ENCODE measurements around the gene RAB26.
A peak's percentile ranks its signal among the peaks of the same experiment; 100 is the strongest.

Gene RAB26

DNA sequence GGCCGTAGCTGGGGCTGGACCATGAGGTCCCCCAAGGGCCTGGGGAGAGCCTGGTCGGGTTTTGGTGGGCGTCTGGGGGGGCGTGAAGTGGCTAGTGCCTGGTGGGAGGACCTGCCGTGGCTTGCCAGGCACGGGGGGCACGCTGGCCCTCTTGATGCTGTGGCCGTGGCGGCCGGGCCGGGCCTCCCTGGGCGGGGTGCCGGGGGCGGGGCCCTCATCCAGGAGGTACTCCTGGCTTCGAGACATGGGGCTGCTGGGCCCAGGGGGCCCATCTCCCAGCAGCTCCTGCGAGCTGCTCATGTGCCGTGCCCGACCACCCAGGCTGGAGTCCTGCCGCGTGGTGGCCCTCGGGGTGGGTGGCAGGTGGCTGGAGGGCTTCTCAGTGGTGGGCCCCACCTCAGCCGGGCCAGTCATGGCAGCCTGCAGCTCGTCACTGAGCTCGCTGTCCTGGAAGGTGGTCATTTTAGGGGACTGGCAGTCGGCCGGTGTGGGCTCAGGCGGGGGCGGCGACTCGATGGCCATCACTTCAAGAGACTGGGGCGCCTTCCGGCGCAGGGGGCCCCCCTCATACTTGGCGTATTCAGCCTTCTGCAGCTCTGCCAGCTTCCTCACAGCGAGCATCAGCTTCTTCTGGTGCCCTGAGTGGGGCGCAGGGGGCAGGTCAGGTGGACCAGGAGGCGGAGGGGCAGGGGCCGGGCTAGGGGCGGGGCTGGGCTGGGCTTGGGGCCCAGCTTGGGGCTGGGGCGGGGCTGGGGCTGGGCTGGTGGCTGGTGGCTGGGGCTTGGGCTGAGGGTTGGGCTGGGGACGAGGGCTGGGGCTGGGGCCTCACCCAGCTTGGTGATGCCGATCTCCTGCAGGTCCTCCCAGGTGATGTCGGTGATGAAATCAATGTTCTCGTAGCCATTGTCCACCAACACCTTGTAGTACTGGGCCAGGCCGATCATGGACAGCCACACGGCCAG is 32.8 kb downstream of the RAB26 start:
- DNase-seq = no peak

DNA sequence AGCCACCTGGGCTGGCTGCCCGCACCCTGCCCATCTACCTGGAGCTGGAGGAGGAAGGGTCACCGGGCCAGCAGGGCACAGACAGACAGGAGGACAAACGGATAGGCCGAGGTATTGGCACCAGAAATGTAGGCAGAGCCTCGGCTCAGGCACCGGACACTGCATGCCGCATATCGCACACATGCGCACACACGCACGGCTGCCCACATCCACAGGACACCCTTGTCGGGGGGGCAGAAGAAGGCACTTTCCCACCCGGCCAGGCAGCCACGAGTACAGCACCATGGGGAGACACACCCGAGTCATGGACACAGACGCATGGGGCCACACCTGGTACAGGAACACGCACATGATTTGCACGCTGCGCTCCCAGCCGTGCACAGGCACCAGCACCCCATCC is 33.5 kb downstream of the RAB26 start:
- no peak for DNase-seq

DNA sequence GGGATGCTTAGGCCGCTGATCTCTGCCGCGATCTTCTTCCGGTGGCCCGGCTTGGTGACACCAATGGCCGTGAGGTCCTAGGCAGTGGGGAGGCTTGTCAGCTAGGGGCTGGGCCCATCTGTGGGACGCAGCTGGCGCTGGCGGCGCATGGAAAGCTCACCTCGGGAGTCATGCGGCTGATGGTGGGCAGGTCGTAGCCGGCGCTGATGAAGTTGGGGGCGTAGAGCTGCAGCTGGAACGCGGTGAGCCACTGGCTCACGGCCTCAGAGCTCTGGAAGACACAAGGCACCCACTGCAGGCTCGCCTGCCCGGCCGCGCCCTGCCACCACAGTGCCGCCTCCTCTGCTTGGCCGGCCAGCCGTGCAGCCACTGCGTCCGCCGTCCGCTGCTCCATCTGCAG is 35.2 kb downstream of the RAB26 start:
- DNase-seq = no peak

DNA sequence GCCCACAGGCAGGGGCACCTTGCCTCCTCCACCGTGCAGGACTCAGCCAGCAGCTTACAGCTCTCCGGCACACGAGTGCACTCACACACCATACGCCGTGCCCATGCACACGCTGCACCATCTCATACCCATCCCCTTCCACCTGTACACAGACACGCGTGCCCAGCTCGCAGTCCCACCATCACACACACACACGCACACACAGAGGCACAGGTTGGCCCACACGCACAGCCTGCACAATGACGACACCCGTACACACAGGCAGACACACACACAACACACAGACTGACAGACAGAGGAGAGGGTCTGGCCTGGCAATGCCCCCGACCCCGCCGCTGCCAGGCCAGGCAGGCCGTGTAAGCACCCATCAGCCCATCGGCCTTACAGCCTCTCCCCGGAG is 35.9 kb downstream of the RAB26 start:
- no peak for DNase-seq

DNA sequence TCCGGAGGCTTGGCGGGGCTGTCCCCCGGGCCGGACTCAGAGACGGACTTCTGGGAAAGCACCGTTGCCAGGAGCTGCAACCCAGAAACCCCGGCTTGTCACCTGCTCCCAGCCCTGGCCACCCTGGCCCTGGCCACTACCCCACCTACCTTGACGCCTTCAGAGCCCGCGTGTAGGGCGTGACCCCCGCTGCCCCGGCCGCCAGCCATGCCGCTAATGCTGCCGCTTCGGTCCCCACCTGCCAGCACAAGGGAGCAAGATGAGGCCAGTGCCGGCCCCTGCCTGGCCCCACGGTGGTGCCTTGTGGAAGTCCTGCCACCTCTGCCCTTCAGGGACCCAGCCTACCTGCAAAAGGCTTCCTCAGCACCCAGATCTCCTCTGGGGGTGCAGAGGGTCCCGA is 36.5 kb downstream of the RAB26 start:
- DNase-seq = no peak

DNA sequence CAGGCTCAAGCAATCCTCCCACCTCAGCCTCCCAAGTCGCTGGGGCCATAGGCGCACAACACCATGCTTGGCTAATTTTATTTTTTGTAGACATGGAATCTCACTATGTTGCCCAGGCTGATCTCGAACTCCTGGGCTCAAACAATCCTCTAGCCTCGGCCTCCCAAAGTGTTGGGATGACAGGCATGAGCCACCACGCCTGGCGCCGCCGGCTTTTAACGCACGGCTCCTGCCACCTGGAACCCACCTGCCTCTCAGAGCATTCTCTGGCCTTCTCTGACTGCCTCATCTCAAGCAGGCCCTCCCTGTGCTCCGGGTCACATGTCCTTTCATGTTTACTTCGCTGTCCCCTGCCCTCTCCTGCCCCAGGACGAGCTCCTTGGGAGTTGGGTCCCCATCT is 37.6 kb downstream of the RAB26 start:
- DNase-seq = no peak

DNA sequence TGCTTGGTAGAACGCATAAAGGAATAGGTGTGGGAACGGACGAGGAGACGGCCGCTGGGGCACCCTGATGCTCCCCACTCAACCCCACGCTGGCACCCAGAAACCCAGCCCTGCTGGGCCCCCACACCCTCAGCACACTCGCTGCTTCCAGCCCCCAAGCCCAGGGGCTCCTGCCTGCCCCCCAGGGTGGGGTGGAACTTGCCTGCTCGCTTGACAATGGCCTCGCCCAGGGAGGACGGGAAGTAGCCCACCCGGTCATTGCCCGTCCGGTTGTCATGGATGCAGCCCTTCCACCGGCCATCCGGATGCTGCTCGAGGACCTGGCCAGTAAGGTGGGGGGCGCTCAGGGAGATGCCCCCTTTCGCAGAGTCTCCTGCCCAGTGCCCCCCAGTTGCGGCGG is 38.1 kb downstream of the RAB26 start:
- DNase-seq = no peak

DNA sequence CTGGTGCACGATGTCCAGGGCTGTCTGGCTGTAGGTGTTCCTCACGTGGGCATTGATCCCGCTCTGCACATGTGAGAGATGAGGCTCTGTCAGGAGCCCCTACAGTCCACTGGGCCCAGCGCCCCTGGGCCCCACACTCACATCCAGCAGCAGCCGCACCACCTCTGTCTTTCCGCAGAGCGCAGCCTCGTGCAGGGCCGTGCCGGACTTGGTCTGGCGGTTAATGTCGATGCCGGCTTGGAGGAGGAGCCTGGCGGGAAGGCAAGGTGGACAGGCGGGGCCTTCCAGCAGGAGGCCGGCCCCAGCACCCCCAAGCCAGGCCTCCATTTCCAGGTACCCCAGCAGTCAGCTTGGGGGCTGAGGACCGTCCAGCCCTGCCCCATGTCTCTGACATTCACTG is 38.8 kb downstream of the RAB26 start:
- DNase-seq = no peak

DNA sequence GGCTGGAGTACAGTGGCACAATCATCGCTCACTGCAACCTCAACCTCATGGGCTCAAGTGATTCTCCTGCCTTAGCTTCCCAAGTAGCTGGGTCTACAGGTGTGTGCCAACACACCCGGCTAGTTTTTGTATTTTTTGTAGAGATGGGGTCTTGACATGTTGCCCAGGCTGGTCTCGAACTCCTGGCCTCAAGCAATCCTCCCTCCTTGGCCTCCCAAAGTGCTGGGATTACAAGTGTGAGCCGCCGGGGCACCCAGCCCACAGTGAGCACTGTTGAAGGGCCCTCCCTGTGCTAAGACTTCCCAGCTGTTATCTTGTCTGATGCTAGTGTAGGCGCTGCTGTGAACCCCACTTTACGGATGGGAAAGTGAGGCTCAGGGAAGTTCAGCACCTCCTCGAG is 40.0 kb downstream of the RAB26 start:
- DNase-seq = no peak

DNA sequence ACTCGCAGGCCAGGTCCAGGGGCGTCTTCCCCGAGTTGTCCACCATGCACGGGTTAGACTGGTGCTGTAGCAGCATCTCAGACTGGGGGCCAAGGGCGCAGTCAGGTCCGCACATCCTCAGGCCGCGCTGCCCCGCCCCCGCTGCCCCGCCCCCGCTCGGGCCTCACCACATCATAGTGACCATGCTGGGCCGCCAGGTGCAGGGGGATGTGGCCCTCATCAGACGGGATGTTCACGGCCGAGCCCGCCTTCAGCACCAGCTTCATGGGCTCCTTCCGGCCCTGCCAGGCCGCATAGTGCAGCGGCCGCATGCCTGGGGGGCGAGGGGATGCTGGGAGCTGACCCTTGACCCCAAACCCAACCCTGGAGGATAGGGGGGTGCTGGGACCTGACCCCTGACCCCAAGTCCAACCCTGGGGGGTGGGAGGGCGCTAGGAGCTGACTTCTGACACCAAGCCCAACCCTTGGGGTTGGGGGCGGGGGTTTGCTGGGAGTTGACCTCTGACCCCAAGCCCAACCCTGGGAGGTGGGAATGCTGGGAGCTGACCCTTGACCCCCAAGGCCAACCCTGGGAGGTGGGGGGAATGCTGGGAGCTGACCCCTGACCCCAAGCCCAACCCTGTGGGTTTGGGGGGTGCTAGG is 40.9 kb downstream of the RAB26 start:
- no peak for DNase-seq

DNA sequence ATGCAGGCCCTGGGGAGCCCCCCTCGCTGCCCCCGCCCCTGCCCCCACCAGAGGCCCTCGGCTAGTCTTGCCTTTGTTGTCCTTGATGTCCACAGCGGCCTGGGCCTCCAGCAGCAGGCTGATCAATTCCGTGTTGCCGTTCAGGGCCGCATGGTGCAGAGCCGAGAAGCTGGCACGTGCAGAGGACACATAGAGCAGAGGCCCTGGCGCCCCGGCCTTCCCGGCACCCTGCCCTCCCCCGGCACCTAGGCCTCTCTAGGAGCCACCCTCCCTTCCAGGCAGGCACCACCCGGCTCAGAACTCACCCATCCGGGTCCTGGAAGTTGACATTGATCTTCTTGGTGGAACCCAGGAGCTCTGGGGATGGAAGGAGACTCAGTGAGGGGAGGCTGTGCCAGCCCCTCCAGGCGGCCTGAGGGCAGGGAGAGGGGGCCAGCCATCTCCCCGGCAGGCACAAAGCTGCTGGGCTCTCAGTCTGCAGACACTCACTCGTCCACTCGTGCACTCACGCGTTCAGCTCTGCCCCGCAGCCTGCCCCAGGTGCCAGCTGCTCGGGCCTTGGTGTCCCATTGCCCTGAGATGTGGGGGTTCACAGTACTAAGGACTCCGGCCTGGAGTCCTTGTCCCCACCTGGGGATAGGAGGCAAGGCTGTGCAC is 41.7 kb downstream of the RAB26 start:
- DNase-seq = no peak

DNA sequence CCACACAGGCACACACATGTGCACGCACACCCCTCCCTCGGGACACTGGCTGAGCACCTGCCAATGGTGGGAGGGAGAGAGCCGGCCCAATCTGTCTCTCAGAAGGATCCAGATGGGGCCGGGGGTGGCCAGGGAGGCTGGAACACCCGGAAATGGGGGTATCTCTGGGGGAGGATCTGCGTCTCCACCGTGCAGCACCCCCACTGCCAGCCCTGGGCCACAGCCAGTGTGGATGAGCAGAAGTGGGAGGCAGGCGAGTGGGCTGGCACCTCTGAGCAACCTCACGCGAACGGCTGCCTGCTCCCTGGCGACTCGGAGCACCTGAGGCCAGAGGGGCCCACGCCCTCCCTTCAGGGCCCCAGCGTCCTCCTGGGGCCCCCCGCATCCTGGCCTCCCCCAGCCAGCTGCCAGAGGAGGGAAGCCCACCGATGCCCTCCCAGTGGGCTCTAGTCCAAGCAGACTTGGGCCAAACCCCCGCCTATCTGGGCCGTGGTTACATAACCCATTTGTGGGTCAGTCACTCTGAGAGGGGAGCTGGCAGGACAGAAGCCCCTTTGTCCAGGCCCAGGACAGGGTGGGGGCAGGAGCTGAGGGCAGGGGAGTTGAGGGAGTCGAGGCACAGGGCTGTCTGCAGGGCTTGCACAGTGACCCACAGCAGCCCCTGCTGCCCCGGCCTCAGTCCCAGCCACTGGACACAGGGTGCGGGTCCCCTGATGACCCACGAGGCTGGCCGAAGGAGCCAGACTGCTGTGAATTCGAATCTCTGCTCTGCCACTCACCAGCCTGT is 42.4 kb downstream of the RAB26 start:
- no peak for DNase-seq

DNA sequence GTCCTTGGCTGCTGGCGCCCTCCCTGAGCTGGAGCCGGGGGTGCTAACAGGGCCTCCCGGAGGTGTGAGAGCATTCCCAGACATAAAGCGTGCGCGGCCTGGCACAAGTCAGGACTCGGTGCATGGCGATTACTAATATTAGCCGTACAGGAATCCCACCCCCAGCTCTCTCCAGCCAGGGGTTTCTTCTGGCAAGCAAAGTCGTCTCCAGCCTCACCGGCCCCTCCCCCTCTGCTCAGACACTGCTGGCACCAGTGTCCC is 43.0 kb downstream of the RAB26 start:
- DNase-seq = no peak

DNA sequence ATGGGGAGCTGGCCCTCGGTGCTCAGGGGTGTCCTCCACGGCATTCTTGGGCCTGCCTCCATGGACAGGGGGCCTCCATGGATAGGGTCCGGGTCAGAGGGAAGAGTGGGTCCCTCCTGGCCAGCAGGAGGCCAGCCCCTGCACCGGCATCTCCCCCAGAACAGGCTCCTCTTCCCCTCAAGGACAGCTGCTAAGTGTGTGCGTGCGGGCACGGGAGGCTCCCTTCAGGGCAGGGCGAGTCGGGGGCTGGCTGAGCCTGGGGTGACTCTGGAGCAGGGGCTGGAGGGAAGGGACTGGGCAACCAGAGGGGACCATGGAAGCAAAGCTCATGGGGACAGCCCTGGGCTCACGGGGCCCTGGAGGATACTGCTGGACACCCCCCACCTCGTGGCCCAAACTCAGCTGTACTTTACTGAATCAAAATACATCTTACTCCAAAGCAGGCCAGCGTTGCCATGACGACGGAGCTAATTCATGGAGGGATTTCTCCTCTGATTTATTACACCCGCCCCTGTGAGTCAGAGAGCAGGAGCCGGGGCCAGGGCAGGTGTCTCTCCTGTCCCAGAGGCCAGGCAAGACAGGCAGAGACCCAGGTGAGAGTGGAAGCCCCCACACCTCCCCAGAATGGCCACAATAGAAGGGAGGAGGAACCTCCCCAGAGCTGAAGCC is 45.9 kb downstream of the RAB26 start:
- DNase-seq = no peak

DNA sequence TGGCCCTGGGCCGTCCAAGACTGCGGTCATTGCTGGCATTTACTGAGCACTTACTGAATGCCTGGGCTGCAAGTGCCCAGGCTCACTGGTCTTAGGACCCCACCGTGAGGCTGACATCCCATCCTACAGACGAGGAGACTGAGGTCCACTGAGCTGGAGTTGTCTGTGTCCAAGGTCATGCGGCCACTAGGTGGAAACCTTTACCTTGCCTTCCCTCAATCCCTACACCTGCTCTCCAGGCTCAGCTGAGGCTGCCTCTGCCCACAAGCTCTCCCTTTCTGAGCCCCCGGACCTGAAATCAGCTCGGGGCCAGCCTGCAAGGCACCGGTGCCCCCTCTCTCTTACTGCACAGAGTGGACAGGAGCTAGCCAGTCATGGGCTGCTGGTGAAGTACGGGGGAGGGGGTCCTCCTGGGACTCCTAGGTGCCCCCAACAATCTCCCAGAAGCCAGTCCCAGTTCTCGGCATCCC is 46.5 kb downstream of the RAB26 start:
- DNase-seq = peak; percentile 34

DNA sequence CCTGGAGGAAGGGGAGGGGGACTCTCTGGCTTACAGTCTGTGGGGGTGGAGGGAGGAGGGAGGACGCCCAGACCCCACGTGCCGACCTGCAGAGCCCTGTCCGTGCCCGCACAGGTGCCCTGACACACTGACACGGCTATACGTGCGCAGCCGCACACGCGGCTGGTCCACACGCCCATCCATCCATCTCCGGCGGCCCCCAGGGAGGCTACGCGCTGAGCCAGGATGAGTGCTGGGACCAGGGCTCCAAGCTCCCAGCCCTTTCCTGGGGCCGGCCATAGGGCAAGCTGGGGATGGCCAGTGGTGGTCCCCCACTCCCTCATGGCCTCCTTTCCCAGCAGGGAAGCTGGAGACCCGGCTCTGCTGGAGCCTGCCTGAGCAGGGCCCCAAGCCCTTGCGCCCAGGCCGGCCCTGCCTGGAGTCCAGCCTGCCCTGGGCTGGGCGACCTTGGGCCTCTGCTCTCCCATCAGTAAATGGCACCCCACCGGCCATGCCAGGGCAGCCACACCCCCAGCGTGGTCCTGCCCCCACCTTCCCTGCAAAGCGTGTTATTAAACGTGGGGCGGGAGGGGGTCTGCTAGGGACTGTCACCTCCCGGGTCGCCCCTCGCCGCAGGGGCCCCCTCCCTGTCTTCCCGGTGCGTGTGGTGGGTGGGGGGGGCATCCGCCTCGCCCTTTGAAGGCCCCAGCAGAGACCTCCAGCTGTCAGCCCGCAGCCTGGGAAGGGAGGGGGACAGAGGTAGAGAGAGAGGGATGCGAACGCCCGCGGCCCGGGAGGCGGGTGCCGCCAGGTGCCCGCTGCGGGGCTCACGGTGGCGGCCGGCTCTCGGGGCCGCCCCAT is 47.1 kb downstream of the RAB26 start:
- no peak for DNase-seq

DNA sequence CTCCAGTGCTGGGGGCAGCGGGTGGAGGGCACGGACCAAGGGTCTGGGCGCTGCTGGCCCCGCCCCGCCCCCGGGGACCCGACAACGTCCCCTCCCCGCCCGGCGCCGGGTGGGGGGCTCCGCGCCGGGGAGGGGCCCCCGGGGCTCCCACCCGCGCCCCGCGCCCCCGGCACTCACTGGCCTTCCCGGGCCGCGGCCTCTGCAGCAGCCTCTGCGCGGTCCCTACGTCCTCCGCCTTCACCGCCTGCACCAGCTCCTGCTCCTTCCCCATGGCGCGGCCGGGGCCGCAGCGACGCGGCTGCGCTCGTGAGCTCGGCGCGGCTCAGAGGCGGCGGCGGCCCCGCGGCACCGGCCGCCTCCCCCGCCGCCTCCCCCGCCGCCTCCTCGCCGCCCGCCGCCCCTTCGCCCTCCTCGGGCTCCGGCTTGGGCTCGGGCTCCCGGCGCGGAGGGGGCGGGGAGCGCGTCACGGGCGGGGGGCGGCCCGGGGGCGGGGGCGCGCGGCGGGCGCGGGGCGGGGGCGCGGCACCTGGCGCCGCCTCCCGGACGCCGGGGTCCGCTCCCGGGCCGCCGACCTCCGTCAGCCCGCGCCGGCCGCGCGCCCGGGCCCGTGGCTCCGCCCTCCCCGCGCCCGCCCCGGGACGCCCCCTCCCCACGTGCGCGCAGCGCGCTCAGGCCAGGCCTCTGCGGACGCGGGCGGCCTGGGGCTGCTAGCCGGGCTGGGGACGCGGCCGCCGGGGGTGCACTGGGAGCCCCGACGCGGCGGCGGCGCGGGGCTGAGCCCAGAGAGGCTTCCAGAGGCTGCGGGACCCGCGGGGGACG is 47.9 kb downstream of the RAB26 start, which contains the start of gene CASKIN1:
Gene CASKIN1 (minus strand): TSS at position 444 of the 819 bp plus-strand sequence. CDS start 173 bp downstream, at position 271.
- no peak for DNase-seq

DNA sequence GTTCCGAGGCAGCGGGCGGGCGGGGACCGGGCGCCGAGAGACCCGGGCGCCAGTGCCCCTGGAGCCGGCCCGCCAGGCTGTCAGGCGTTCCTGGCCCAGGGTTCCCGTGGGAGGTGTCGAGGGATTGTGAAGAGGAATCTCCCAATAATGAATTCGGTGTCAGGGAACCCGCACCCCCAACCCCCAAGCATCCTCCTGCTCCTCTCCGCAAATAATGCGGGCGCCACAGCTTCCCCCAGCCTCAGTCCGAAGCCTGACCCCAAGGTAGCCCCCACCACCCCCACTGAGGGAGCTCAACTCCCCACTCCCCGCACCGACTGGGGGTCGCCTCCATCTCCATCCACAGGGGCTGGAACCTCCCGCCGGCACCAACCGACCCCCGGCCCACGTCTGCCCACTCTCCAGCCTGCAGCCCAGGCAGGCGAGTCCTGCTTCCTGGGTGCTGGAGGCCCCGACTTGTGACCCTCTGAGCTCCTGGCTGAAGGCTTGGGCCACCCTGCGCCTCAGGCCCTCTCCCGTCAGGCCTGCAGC is 48.6 kb downstream of the RAB26 start:
- DNase-seq = no peak

DNA sequence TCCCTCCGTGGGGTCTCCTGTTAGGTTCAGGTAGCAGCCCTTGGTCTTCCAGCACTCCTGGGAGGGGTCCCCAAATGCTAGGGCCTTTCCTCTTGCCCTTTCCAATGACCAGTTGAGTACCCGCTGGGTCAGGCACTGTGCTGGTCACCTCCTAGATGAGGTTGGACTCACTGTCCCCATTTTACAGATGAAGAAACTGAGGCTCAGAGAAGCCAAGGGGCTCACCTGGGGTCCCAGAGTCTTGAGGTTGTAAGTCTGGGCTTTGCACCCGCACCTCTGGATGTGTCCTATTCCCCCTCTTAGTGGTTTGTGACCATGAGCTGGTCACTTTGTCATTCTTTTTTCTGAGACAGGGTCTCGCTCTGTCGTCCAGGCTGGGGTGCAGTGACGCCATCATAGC is 49.3 kb downstream of the RAB26 start:
- no peak for DNase-seq

DNA sequence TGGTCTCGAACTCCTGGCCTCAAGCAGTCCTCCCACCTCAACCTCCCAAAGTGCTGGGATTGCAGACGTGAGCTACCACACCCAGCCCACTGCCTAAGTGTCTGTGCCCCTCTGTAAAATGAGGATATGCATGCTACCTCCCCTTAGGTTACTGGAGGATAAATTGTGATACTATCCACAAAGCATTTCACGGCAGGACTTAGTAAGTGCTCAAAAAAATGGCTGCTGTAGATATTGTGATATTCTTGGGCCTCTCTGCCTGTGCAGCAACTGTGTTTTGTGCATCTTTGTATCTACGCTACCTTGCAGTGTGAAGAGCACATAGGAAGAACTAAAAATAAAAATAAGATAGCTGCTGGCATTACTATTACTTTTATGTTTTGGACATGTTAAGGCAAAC is 49.9 kb downstream of the RAB26 start:
- no peak for DNase-seq

Measured in DMS 273 treated with DMSO at 0.1 percent for 48 hours (cell line).